HG03571 (cell line): ENCODE measurements around the gene TJP3.
"Not testable (repeated sequence)": the region's sequence is repeated elsewhere in the genome, so short reads cannot be mapped to it uniquely, and the experiment has no call there.

Experiments
- ATAC-seq: cut with Tn5 transposase; IDR thresholded peaks from one replicate; pipeline ENCODE4 v1.9.1; 2021; ENCODE audit not compliant: unreplicated experiment

The TJP3 gene

DNA sequence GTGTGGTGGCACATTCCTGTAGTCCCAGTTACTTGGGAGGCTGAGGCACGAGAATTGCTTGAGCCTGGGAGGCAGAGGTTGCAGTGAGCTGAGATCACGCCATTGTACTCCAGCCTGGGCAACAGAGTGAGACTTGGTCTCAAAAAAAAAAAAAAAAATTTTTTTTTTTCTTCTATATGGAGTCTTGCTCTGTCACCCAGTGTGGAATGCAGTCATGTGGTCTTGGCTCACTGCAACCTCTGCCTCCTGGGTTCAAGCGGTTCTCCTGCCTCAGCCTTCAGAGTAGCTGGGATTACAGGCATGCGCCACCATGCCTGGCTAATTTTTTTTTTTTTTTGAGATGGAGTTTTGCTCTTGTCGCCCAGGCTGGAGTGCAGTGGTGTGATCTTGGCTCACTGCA, 57.6 kb downstream of the TJP3 start:
- not testable (repeated sequence) for ATAC-seq

DNA sequence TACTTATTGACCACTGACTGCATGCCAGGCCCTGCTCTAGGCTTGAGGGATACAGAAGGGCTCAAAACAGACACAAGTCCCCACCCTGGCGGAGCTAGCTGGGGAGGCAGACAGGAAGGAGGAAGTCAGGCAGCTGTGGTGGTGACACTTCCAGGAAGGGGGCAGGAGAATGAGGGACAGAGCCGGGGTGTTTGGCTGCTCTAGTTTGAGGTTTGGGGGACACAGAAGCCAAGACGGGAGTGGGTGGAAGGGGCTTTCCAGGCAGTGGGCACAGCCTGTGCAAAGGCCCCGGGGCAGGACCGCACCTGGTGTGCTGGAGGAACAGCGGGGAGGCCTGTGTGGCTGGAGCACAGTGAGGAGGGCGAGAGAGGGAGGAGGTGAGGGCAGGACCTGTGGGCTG, 58.3 kb downstream of the TJP3 start:
- no peak for ATAC-seq

DNA sequence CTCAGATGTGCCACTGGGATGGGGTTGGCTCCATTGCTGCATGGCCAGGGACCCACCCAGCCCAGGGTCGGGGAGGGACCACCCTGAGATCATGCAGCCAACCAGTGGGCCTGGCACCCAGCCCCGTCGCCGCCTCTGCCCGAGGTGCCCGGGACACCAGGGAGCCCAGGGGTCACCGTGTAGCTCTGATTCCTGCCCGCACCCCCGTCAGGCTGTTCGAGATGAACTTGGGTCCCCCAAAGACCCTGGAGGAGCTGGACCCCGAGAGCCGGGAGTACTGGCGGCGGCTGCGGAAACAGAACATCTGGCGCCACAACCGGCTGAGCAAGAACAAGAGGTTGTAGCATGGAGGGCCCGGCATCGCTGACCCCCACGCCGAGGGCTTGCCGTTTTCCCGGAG, 58.9 kb downstream of the TJP3 start:
- ATAC-seq: no peak

DNA sequence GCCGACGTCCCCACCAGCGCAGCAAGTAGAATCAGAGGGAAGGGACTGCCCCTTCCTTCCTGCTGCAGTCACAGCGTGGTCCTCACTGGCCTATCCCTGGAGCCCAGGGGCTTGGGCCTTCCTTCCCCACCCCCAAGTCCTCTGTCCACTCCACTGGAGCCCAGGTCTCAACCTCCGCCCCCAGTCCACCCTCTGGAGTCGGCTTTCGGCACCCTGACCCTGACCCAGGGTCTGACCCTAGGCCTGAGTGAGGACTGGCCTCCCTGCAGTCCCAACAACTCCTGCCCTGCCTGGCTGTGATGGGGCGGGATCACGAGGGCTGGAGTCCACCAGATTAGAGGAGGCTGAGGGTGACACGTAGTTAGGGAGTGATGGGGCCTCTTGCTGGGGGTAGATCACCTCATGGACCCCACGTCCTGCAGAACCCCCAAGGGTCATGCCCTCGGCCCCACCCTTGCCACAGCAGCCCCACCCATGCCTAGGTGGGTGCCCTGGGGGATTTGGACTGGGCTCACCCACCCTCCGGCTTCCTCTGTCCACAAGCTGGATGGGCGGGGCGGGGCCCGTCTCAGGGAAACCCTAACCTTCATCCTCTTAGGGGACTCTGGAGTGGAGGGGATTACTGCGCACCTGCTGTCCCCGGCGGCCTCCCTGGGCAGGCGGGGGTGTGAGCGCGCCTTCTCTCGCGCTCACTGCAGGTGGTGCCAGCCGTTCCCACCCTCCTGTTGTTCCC, 60.0 kb downstream of the TJP3 start:
- no peak for ATAC-seq

DNA sequence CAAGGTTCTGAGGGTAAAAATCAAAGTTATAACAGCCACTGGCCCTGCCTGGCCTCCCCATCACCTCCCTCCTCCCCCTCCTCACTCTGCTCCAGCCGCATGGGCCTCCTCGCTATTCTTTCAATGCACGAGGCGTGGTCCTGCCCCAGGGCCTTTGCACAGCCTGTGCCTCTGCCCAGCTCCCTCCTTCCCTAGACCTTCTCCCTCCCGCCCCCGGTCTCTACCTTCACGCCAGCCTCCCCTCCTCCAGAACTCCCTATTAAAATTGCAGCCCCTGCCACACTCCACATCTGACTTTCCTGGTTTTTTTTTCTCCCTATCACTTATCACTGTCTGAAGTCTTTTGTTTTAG, 60.5 kb downstream of the TJP3 start:
- ATAC-seq: no peak

DNA sequence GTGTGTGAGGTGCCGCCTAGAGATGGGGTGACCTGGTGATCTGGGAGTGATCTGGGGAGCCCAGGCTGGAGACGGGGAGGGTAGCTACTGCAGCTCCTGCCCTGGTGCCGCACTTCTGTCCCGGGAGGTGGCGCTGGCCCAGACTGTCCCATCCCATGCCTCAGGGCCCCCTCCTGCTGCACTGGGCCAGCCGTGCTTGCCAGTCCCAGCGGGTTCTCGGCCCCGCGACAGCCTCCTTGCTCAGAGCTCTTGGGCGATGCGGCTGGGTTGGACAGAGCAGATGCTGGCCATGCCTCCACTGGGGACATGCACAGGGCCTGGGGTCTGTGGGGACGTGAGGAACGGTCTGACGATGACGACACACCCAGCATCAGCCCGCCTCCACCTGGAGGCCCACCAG, 61.3 kb downstream of the TJP3 start:
- ATAC-seq: no peak

DNA sequence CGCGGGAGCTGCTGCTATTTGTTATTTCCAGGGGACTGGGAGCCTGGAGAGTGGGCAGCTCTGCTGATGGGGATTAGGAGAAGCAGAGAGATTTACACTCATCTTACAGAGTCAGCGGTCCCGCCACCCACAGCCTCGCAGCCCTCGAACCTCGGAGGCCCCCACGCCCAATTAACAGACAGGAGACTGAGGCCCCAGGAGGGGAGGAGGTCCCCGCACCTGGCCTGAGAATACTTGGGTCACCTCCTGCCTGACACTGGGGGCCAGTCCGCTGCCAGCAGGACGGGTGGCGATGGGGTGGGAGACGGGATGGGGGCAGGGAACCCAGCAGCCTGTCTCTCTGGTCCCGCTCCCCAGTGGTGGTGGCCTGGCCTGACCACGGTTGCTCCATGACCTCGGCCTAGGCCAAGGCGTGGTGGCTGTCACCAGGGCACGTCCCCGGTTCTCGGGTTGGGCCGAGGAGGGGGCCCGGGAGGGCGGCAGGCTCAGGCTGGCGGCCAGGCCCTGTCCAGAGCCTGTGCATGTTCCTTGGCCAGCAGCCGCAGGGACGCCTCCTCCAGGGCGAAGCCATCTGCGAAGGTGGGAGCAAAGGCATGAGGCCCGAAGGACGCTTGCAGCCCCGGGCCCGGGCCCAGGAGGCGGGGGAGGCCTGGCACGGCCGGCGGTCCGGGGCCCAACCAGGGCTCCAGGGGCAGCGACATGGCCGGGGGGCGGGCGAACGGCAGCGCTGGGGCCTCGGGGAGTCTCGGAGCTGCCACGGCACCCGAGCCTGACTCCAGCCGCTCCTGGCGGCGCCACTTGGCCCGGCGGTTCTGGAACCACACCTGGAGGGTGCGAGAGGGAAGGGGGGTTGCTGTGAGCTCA, 62.2 kb downstream of the TJP3 start:
- no peak for ATAC-seq

DNA sequence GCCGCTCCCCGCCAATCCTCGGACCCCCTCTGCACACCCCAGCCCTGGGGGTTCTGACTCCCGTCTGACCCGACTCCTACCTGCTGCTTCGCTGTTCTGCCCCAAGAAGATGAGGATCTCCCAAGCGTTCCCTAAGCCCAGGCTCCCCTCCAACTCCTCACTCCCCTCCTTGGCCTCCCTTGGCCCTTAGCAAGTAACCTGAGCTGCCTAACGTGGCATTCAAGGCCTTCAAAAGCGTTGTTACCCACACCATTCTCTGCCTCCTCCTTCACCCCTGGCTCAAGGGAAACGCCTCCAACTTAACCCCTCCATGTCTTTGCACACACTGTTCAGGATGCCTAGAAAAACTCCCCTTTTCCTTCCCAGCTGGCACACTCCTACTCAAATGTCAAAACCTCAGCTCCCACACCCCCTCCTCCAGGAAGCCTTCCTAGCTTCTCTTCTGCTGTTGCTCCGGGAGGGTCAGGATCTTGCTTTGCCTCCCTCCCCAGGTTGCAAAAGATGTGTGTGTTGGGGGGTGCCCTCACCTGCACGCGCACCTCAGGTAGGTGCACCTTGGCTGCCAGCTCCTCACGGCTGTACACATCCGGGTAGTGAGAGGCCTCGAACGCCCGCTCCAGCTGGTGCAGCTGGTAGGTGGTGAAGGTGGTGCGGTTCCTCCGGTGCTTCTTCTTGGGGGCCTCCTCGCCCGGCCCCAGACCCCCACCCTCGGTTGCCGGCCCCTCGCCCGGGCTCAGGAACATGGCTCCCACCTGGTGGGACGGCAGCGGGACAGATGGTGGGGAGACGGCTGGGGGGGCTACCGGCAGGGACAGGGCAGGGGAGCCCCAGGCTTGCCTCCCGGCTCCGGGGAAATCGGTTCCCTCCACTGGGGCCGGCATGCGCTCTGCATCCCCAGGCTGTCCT, 63.1 kb downstream of the TJP3 start:
- no peak for ATAC-seq

DNA sequence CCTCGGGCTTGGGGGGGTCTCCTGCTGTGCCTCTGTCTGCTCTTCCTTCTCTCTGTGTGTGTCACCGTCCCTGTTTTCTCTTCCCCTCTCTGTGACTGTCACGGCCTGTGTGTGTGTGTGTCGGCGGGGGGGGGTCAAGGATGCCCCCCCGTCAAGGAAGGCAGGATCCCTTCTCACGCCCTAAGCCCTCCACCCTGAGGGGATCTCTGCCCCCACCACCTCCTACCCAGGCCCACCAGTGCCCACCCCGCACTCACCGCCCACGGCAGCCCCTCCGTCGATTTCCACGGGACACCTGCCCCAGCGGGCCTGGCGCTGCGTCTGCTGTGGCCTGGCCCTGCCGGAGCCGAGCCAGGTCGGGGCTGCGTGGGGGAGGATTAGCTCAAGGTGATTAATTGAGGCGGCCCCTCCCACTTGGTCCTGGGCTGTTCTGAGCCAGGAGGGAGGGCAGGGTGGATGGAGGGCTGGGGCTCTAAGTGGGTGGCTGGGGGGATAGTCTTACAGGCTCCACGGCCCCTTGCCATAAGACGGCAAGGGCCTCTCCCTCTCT, 63.8 kb downstream of the TJP3 start, which contains the start of gene RAX2:
RAX2 (minus strand) TSS at position 323 of the 550 bp plus-strand sequence. CDS start 486 bp downstream, outside the sequence.
- no peak for ATAC-seq

DNA sequence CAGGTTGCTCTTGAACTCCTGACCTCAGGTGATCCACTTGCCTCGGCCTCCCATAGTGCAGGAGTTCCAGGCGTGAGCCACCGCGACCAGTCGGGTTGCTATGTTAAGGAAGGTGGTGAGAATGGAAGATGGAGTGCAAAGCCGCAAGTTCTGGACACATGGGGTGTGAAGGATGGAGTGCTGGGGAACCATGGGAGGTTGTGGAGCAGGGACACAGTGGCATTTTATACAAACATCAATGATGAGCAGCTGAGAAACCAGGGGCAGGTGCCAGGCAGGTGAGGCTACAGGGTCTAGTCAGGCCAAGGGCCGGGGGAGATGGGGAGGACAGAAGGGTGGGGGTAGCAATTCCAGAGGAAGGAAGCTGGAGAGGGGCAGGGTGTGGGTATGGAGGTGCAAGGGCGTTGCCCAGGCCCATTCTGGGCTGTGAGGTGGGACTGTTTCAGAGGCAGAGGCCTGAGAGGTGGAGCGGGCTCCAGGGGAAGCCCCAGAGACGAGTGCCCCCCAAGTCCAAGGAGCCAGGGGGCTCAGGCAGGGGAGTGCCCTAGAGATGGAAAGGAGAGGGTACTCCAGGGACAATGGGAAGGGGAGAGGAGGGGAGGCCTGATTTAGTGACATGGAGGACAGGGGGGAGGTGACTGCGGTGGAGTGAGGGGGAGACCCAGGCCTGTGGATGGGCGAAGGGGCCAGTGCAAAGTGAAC, 65.8 kb downstream of the TJP3 start:
- ATAC-seq: no peak

DNA sequence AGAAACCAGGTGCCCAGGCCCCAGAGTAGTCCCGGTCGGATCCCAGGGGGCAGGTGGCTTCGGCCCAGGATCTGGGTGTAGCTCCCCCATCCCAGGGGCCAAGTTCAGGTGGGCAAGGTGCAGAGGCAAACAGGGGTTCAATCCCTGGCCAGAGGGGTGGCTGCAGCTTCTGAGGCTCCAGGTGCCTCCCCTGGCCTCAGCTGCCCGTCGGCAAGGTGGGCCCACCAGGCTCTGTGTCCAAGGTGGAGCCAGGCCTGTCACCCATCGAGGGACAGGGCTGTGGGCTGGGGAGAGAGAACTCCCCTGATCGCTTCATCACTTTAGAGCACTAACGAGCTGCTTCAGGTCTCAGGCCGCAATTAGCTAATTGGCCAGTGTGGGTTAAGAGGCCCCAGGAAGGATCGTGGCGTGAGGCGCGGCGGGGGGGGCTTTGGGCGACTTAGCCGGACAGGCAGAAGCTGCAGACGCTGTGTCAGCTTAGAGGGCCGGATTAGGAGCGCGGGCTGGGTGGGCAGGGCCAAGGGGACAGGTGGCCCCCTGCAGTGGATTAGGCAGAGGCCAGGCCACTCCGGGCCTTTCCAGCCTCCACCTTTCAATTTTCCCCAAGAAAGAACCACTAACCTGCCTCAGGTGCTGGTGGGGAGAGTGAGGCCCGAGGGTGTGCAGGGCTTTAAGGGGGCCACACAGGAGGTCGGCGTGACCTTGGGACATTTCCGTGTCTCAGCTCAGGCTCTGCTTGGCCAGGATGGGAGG, 66.6 kb downstream of the TJP3 start:
- ATAC-seq: no peak

DNA sequence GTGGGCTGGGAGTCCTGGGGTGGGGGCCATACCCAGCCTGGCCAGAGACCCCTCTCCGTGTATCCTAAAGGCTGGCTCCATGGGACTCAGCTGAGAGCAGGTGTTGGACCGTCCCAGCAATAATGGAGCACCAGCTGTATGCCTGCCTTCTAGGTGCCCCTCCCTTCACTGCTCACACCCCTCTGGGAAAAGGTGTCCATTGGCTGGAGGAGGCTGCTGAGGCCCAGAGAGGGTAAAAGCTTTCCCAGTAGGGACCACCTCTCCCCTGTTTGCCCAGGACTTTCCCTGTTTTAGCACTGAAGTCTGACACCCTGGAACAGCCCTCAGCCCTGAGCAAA, 67.2 kb downstream of the TJP3 start:
- ATAC-seq: no peak

DNA sequence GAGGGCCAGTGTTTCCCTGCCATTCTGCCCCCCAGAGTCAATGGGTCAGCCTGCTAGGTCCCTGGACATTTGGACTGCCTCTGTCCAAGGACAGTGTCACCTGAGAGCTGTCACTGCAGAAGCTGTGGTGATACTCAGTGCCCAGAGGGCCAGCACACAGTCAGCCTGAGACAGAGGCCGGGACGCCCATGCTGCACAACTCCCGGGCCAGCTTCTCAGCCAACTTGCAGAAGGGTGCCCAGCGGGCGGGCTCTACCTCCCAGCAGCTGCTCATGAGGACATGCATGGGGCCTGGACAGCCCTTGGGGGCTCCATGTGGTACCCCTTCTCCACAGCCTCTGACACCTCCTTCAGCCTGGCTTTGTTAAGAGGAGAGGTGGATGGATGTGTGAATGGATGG, 67.6 kb downstream of the TJP3 start:
- ATAC-seq: no peak

DNA sequence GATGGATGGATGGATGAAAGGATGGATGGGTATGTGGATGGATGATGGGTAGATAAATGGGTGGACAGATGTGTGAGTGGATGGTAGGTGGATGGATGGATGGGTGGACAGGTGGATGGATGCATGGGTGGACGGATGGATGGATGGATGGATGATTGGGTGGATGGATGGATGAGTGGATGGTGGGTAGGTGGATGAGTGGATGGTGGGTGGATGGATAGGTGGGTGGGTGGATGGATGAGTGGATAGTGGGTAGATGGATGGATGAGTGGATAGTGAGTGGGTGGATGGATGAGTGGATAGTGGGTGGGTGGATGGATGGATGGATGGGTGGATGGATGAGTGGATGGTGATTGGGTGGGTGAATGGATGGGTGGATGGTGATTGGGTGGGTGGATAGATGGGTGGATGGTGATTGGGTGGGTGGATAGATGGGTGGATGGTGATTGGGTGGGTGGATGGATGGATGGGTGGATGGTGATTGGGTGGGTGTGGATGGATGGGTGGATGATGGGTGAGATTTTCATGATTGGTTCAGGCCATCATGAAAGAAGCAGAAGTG, 68.4 kb downstream of the TJP3 start:
- ATAC-seq: no peak

DNA sequence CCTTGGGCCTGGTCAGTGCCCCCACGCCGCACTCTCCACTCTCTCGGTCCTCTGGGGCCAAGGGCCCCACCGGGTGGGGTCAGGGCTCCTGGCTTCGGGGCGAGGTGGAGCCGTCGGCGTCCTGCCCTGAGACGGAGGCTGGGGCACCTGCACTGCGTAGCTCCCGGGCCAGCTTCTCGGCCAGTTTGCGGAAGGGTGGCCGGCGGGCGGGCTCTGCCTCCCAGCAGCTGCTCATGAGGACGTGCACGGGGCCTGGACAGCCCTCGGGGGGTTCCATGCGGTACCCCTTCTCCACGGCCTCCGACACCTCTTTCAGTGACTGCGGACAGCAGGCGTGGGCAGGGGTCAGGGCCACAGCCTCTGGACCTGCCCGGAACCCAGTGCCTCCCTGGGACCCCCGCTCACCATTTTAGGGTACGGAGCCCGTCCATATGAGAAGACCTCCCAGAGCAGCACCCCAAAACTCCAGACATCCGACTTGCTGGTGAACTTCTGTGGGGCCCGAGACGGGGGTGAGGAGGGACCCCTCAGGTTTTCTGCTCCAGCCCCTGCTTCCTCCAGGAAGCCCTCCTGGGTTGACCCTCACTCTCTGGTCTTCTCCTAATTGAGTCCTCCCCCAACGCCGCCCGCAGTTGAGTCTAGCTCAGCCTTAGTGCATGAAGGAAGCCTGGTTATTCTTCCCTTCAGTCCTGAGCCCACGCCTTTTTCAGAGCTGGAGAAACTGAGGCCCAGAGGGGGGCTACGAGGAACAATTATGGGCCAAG, 70.1 kb downstream of the TJP3 start:
- ATAC-seq: no peak

DNA sequence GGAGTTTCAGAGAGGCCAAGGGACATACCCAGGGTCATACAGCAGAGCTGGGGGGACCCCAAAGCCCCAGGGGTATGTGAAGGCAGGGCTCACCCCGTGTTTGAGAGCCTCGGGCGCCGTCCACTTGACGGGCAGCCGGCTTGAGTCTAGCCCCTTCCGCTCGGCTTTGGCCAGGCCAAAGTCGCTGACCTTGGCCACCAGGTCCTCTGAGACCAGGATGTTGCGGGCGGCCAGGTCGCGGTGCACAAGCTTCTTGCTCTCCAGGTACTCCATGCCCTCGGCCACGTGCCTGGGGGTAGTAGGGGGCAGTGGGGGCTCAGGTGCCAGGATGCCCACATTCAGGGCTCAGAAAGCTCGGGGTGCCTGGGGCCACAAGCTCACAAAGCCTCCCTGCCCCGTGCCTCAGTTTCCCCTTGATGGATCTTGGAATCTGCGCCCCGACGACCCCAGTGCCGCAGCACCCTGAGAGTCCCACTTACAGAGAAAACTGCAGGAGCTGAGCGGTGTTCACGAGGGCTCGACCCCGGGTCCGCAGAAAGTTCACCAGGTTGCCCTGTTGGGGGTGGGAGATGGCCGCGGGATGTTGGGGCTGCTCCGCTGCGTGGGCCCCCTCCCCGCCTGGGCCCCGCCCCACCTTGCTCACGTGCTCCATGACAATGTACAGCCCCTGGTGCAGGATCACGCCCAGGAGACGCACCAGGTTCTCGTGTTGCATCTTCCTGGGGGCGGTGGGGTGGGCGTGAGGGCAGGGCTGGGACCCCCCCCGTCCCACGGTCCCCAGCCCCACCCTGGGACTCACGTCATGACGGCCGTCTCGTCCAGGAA, 70.9 kb downstream of the TJP3 start:
- no peak for ATAC-seq

DNA sequence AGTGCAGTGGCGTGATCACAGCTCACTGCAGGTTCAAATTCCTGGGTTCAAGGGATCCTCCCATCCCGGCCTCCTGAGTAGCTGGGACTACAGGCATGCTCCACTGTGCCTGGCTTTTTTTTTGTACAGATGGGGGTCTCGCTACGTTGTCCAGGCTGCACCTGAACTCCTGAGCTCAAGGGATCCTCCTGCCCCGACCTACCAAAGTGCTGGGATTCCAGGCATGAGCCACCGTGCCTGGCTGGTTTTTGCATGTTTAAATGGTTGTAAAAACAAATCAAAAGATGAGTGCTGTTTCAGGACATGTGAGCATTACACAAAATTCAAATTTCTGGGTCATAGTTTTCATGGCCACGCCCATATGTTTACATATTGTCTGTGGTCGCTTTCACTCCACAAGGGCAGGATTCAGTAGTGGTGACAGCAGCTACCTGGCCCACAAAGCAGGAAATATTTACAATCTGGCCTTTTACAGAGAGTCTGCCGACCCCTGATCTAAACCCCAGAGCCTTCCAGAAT, 72.7 kb downstream of the TJP3 start:
- ATAC-seq: no peak

DNA sequence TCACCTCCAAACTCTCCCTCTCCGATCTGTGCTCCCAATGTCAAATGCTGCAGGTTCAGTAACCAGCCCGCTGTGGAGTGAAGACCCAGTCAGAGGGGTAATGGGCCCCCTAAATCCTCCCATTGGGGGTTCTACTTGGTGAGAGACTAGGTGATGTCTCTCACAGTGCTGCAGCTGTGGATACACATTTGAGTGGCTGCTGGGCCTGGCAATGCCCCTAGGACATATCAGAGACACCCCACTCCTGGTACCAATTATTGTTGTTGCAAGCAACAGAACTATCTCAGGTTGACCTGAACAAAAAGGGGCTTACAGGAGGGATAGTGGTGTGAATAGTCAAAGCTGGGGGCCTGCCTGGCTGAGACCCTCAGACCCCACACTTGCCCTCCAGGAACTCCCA, 73.4 kb downstream of the TJP3 start:
- no peak for ATAC-seq
